ENCODE measurements around the gene PTCSC3.

DNA sequence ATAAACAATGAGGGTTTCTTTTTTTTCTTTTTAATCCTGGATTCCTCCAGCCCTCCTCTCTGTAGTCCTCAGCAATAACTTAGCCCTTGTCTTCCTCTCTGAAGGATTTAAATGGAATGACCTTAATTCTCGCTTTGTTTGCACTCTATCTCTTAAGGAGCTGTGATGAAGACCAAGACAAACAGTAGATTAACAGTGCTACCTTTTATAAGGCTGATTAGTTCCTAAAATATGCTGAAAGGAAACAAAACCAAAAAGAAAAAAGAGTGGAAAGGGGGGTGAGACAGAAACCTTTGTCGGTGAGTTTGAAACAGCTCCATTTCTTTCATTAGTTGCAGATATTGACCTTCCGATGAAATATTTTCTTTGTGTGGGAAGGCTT is 38.7 kb upstream of the PTCSC3 start:
- no peak for TF ChIP-seq EZH2 (IDR thresholded peaks at IDR 0.05; ENCODE audit: borderline replicate concordance, low read depth, low read length, poor library complexity, severe bottlenecking)
- TF ChIP-seq, protein P1, sequence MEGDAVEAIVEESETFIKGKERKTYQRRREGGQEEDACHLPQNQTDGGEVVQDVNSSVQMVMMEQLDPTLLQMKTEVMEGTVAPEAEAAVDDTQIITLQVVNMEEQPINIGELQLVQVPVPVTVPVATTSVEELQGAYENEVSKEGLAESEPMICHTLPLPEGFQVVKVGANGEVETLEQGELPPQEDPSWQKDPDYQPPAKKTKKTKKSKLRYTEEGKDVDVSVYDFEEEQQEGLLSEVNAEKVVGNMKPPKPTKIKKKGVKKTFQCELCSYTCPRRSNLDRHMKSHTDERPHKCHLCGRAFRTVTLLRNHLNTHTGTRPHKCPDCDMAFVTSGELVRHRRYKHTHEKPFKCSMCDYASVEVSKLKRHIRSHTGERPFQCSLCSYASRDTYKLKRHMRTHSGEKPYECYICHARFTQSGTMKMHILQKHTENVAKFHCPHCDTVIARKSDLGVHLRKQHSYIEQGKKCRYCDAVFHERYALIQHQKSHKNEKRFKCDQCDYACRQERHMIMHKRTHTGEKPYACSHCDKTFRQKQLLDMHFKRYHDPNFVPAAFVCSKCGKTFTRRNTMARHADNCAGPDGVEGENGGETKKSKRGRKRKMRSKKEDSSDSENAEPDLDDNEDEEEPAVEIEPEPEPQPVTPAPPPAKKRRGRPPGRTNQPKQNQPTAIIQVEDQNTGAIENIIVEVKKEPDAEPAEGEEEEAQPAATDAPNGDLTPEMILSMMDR (conservative IDR thresholded peaks at IDR 0.05; ENCODE audit: low read depth, low read length): no peak

Data from A673 (cell line).